Femur (tissue), 1 donor: ENCODE data around the gene PRR12.
A peak's percentile ranks its signal among the peaks of the same experiment; 100 is the strongest.

Source experiments
- DNase-seq: peaks from one replicate; pipeline ENCODE4 v3.0.0-alpha.2; 2017

The PRR12 gene

GRCh38 chr19:49590971-49591730 is at the start of gene PRR12:
PRR12 (plus strand) TSS chr19:49591182; CDS start chr19:49591655, 473 bp downstream.
- DNase-seq = peak; percentile 92

GRCh38 chr19:49541914-49542313 is 49.1 kb upstream of the PRR12 start:
- DNase-seq = no peak

GRCh38 chr19:49542446-49542845 is 48.5 kb upstream of the PRR12 start:
- no peak for DNase-seq

- no peak for DNase-seq
Observed at GRCh38 chr19:49543032-49543431, 48.0 kb upstream of the PRR12 start.

- no peak for DNase-seq
Observed at GRCh38 chr19:49544154-49544553, 46.8 kb upstream of the PRR12 start.

- peak; percentile 88 for DNase-seq
Observed at GRCh38 chr19:49546825-49547565, 44.0 kb upstream of the PRR12 start.

GRCh38 chr19:49549045-49549444 is 41.9 kb upstream of the PRR12 start:
- DNase-seq = no peak

- DNase-seq = no peak
Observed at GRCh38 chr19:49551531-49551930, 39.5 kb upstream of the PRR12 start.

GRCh38 chr19:49552749-49553148 is 38.2 kb upstream of the PRR12 start:
- no peak for DNase-seq

GRCh38 chr19:49553451-49554271 is 37.3 kb upstream of the PRR12 start:
- no peak for DNase-seq

GRCh38 chr19:49554701-49555181 is 36.2 kb upstream of the PRR12 start:
- DNase-seq = no peak

GRCh38 chr19:49555600-49556411 is 35.2 kb upstream of the PRR12 start:
- DNase-seq = peak; percentile 85

GRCh38 chr19:49556412-49557398 is 34.3 kb upstream of the PRR12 start:
- DNase-seq = no peak

- no peak for DNase-seq
Observed at GRCh38 chr19:49557641-49558325, 33.2 kb upstream of the PRR12 start.

GRCh38 chr19:49558591-49558990 is 32.4 kb upstream of the PRR12 start:
- no peak for DNase-seq

GRCh38 chr19:49559443-49559842 is 31.5 kb upstream of the PRR12 start:
- no peak for DNase-seq

GRCh38 chr19:49559928-49560327 is 31.1 kb upstream of the PRR12 start:
- DNase-seq = no peak

- peak; percentile 47 for DNase-seq
Observed at GRCh38 chr19:49560358-49560900, 30.6 kb upstream of the PRR12 start.

- DNase-seq = no peak
Observed at GRCh38 chr19:49564616-49565045, 26.4 kb upstream of the PRR12 start.

- no peak for DNase-seq
Observed at GRCh38 chr19:49565261-49565660, 25.7 kb upstream of the PRR12 start.
